Measurements from ENCODE around the gene MYO1H.
"Not testable (repeated sequence)": the region's sequence is repeated elsewhere in the genome, so short reads cannot be mapped to it uniquely, and the experiment has no call there.

The MYO1H gene

GRCh38 chr12:109421355-109422087 is 73.8 kb downstream of the MYO1H start:
- no peak for DNase-seq

GRCh38 chr12:109422251-109422650 is 74.6 kb downstream of the MYO1H start:
- DNase-seq = no peak

GRCh38 chr12:109423392-109423791 is 75.7 kb downstream of the MYO1H start:
- DNase-seq = no peak

- peak; percentile 26 to 72 (median 50) for DNase-seq
Measured at GRCh38 chr12:109428037-109428629, 80.4 kb downstream of the MYO1H start.

- DNase-seq = not testable (repeated sequence)
Measured at GRCh38 chr12:109428804-109429203, 81.1 kb downstream of the MYO1H start.

GRCh38 chr12:109430244-109430643 is 82.5 kb downstream of the MYO1H start:
- DNase-seq = no peak

GRCh38 chr12:109432431-109432830 is 84.7 kb downstream of the MYO1H start:
- no peak for DNase-seq

GRCh38 chr12:109432842-109433304 is 85.2 kb downstream of the MYO1H start:
- DNase-seq = peak; percentile 35 to 68 (median 59)

GRCh38 chr12:109433618-109434017 is 85.9 kb downstream of the MYO1H start:
- no peak for DNase-seq

- no peak for DNase-seq
Measured at GRCh38 chr12:109434582-109434981, 86.9 kb downstream of the MYO1H start.

GRCh38 chr12:109435428-109436187 is 87.9 kb downstream of the MYO1H start:
- DNase-seq = no peak

GRCh38 chr12:109436188-109436560 is 88.5 kb downstream of the MYO1H start:
- DNase-seq = no peak

- no peak for DNase-seq
Measured at GRCh38 chr12:109439181-109439580, 91.5 kb downstream of the MYO1H start.

GRCh38 chr12:109439951-109440350 is 92.3 kb downstream of the MYO1H start:
- not testable (repeated sequence) for DNase-seq

- DNase-seq = no peak
Measured at GRCh38 chr12:109440851-109441490, 93.3 kb downstream of the MYO1H start.

- DNase-seq = no peak
Measured at GRCh38 chr12:109443794-109444193, 96.1 kb downstream of the MYO1H start.

GRCh38 chr12:109444259-109444658 is 96.6 kb downstream of the MYO1H start:
- no peak for DNase-seq

- DNase-seq = no peak
Measured at GRCh38 chr12:109445191-109445609, 97.5 kb downstream of the MYO1H start.

GRCh38 chr12:109446869-109447268 is 99.2 kb downstream of the MYO1H start:
- DNase-seq = no peak

GRCh38 chr12:109447482-109447881 is 99.8 kb downstream of the MYO1H start:
- DNase-seq = no peak

GRCh38 chr12:109448272-109448671 is 100.6 kb downstream of the MYO1H start:
- no peak for DNase-seq

GRCh38 chr12:109448707-109449390 is 101.1 kb downstream of the MYO1H start:
- no peak for DNase-seq
